AG08396 (cell line): Measurements from ENCODE around the gene CHAF1A.
A peak's percentile ranks its signal among the peaks of the same experiment; 100 is the strongest.

Source experiments
- DNase-seq: peaks from one replicate; pipeline ENCODE4 v3.0.0; 2012; ENCODE audit warnings: low spot score, mixed read lengths

CHAF1A gene

DNA sequence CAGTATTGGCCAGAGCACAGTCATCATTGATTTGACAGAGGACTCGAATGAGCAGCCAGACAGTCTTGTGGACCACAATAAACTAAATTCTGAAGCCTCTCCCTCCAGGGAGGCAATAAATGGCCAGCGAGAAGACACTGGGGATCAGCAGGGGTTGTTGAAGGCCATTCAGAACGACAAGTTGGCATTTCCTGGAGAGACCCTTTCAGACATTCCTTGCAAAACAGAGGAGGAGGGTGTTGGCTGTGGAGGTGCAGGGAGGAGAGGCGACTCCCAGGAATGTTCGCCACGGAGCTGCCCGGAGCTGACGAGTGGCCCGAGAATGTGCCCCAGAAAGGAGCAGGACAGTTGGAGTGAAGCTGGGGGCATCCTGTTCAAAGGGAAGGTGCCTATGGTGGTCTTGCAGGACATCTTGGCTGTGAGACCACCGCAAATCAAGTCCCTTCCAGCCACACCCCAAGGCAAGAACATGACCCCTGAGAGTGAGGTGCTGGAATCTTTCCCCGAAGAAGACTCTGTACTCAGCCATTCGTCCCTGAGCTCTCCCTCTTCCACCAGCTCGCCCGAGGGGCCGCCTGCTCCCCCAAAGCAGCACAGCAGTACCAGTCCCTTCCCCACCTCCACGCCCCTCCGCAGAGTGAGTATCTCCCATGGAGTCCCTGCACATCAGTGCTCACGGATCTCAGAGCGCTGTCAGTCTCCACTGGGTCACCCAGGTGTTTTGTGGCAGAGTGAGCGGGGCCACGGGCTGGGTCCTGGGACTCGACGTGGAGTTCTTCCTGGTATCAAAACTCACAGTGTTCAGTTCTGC is 6.9 kb downstream of the CHAF1A start:
- DNase-seq: no peak

DNA sequence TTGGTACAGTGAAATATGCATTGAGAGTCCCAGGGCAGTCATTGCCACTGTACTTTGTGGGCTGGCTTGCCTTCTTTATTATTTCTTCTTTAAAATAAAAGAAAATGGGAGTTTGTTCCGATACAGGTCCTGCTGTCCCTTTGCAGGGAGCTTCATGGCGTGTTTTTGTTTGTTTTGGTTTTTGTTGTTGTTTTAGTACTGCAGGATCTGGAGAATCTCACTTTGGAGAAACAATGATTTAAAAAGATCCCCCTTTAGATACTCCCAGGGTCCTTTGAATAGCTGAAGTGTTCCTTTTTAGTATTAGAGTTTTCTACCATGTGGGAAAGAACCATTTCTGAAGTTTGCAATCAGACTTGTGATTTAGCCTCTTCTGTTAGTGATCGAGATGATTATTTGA is 11.1 kb downstream of the CHAF1A start:
- no peak for DNase-seq

DNA sequence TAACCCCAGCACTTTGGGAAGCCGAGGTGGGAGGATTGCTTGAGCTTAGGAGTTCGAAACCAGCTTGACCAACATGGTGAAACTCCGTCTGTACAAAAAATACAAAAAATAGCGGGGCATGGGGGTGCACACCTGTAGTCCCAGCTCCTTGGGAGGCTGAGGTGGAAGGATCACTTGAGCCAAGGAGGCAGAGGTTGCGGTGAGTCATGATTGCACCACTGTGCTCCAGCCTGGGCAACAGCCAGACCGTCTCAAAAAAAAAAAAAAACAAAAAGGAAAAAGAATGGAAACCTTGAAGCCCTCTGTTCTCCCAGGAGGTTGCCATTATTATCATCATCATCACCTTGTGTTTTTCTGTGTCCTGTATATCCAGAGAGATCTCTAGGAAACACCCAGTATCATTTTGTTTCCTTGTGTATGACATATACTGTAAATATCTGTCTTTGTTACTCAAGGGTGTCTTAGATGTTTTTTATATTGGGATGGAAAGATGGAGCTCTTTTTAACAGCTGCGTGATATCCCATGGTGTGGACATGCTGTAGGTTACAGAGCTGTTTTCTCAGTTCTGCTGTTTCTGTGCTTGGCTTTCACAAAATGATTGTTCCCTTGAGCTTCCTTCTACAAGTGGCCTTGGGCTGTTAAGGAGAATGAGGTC is 11.8 kb downstream of the CHAF1A start:
- DNase-seq: no peak

DNA sequence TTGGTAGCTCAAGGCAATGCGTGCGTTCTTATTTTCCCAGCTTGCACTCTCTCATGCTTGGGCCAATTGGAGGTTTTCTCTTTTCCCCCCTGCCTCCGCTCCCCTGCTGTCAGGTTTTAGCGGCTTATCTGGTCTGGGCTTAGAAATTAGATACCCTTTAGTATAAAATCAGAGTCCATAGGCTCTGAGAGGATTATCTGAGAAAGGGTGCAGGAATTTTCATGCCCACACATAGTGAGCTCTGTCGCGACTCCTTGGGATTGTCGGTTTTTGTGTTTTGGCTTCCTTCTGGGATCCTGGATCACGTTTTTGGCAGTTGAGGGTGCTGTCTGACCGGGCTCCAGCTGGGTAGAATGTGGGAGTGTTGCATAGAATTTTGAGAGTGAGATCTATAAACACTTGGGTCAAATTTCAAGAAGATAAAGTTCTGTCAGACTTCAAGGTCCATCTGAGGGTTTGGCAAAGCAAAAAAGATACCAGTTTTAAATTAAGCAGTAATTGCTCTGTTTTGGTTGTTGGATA is 12.4 kb downstream of the CHAF1A start:
- peak; percentile 51 for DNase-seq

DNA sequence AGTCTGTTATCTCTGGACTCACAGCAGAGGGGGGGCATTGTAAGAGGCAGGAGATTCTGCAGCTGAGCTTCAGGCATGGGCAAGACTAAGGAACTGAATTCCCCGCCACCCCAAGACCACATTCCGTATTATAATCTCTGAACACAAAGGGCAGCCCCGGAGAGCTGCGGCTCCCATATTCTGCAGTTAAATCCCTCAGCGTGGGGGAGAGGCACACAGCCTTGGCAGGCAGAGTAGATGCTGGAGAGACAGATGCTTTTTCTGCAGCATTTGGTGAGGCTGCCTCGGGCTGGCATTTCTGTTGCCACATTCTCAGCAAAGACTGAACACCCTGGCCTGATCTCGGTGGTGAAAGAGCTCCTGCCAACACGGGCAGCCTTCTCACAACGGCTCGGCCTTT is 12.9 kb downstream of the CHAF1A start:
- DNase-seq: no peak

DNA sequence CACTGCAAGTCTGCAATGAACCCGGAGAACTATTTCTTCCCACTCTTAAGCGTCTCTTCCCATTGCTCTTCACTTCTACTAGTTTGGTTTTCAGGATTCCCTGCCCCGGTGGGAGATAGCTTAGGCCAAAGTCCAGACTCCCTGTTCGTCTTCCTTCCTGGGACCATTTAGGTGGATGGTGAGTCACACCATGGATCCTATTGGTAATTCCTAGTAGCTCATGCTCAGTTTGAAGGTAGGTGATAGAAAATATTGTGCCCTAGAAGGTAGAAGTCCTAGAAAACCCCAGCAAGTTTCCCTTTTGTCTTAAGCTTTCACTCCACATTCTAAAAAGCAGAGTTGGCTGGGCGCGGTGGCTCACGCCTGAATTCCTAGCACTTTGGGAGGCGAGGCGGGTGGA is 13.8 kb downstream of the CHAF1A start:
- DNase-seq: no peak

DNA sequence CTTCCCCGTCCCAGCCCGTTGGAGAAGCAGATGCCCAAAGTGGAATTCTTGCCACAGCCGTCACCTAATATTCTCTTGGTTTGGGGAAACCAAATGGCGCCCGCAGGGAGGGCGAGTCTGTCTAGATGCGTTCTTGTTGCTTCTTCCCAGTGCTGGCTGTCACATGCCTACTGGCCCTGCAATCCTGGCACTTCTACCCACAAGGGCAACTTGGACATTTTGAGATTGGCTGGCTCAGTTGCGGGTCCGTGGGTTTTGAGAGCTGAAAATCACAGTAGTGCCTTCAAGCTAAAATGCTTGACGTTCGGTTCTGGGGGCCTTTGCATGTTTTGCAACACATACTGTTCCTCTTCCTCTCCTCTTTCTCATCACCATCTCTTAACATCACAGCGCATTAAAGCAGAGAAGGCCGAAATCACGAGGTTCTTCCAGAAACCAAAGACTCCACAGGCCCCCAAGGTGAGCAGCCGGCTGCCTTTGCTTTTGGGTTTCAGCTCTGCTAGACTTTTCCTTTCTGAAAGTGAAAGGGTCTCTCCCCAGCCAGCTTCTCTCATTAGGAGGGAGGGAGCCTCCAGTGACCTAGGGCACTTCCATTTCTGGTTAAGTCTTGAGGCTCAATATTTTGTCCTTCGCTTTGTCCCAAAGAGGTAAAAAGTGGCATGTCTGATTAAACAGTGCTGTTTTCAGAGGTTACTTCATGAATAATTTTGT is 21.1 kb downstream of the CHAF1A start:
- DNase-seq: no peak

DNA sequence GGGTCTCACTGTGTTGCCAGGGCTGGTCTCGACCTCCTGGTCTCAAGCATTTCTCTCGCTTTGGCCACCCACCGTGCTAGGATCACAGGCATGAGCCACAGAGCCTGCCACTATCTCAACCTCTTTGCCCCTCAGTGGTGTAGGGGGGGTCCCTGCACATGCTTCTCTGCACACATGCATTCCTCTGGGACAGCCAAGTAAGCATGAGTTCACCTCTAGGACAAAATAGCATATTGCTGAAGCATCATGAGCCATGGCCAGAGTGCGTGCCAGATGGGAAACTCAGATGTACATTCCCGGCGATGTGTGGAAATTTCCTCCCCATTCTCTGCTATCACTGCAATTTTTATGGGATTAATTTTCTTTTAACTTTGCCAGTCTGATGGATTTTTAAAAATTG is 23.1 kb downstream of the CHAF1A start:
- peak; percentile 79 for DNase-seq

DNA sequence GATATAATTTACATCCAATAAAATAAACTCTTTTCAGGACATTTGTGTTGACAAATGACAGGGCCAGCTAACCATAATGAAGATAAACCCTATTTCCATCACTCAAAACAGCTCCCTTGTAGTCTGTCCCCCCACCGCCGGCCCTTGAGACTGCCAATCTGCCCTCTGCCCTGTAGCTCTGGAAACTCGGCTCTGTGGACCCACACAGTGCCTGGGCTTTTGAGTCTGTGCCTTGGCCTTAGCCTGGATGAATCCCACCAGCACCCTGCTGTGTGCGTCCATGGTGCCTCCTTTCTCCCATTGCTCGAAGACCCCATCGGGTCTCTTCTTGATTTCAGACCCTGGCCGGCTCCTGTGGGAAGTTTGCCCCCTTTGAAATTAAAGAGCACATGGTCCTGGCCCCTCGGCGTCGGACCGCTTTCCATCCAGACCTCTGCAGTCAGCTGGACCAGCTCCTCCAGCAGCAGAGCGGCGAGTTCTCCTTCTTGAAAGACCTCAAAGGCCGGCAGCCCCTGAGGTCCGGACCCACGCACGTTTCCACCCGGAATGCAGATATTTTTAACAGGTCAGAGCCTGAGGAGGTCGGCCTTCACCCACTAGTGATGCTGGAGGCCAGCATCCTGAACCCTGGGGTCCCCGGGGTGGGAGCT is 26.0 kb downstream of the CHAF1A start:
- DNase-seq: no peak

DNA sequence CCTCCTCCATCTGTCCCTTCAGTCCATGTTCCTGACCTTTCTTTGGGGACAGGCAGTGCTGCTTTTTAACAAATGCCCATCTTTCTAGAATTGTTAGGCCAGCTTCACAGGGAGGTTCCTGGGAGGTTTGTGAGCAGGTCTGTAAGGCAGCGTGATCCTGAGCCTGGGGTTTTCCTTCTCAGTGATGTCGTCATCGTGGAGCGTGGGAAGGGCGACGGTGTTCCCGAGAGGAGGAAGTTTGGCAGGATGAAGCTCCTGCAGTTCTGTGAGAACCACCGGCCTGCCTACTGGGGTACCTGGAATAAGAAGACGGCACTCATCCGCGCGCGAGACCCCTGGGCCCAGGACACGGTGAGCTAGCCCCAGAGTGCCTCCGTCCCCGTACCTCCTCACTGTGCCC is 26.8 kb downstream of the CHAF1A start:
- no peak for DNase-seq

DNA sequence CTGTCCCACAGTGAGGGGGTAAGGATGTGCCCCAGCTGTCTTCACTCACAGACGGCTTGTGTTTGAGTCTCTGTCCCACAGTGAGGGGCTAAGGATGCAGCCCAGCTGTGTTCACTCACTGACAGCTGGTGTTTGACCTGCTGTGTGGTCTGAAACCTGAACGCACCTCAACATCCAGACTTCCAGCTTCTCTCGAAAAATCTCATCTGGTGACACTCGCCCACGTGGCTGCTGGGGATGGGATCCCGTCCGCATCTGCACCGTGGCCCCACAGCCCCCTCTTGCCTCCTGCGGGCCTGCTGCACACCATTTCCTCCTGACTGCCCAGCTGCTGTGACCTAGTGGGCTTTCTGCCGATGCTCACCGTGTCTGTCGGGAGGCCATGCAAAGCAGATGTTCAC is 27.3 kb downstream of the CHAF1A start:
- no peak for DNase-seq

DNA sequence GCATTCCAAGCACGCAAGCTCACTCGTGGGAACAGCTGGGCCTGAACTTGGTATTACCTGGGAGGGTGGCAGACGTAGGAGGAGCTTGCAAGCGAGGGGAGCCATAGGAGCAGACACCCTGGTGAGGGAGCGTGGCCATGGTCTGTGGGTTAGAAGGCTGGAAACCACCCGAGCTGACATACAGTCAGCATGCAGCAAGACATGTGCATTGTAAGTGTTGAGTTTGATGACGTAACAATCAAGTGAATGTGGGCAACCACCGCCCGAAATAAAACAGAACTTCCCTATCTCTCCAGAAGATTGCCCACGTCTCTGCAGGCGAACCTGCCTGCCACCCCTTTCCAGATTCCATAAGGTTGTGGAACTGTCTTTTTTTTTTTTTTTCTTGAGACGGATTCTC is 28.3 kb downstream of the CHAF1A start:
- DNase-seq: no peak

DNA sequence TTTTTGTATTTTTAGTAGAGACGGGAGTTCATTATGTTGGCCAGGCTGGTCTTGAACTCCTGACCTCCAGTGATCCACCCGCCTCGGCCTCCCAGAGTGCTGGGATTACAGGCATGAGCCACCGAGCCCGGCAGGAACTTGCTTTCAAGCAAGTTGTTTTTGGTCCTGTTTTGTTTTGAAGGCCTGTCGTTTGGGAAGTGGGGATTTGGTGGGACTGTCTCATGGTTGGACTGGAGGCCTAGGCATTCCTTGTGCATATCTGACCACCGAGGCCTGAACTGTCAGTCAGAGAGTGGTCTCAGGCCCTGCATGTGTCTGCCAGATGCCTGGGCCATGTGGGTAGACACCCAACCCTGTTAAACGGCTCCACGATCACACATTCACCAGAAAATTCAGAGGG is 28.9 kb downstream of the CHAF1A start:
- DNase-seq: no peak

DNA sequence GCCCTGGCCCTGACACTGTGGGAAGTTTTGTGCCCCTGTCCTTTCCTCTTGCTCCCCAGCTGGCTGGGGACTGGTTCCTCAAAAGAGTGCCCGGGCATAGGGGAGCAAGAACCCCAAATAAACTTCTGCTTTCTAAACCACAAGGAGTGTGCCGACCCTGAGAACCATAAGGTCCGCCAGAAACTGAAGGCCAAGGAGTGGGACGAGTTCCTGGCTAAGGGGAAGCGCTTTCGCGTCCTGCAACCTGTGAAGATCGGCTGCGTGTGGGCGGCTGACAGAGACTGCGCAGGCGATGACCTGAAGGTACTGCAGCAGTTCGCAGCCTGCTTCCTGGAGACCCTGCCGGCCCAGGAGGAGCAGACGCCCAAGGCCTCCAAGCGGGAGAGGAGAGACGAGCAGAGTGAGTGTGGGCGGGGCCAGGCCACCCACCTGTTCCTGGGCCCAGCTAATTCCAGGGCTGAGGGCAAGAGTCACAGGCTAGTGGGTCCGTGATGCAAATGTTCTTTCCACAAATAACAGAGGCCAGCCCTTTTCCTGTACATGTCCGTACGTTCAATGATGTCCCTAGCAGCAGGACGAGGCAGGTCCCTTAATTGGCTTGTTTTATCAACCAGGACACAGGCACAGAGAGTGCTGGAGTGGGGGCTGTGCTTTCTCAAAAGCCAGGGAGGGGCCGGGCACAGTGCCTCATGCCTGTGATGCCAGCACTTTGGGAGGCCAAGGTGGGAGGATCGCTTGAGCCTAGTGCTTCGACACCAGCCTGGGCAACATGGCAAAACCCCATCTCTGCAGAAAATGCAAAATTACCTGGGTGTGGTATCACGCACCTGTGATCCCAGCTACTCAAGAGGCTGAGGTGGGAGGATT is 29.6 kb downstream of the CHAF1A start:
- no peak for DNase-seq

DNA sequence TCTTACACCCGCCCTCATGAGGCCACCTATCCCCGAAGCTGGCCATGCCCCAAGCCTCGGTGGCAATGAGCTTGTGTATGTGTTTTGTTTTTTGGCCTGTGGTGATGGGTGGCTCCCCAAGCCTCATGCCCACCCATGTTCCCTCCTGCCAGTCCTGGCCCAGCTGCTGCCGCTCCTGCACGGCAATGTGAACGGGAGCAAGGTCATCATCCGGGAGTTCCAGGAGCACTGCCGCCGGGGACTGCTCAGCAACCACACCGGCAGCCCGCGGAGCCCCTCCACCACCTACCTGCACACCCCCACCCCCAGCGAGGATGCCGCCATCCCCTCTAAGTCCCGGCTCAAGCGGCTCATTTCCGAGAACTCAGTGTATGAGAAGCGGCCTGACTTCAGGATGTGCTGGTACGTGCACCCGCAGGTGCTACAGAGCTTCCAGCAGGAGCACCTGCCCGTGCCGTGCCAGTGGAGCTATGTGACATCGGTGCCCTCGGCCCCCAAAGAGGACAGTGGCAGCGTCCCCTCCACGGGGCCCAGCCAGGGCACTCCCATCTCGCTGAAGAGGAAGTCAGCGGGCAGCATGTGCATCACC is 30.6 kb downstream of the CHAF1A start:
- DNase-seq: no peak

DNA sequence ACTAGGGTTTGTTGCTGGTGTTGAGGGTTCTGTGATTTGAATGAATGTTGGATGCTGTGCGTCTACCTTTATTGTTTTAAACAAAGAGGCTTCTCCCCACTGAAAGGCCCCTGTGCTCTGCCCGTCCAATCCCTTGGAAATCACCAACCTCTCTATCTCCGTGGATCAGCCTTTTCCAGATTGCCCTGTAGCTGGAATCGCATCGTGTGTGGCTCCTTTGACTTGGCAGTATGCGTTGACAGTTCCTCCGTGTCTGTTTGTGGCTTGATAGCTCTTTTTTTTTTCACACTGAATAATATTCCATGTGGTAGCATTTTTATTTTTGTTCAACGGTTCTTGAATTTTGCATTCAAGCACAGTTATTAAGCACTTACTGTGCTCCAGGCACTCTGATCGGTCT is 32.0 kb downstream of the CHAF1A start:
- no peak for DNase-seq

DNA sequence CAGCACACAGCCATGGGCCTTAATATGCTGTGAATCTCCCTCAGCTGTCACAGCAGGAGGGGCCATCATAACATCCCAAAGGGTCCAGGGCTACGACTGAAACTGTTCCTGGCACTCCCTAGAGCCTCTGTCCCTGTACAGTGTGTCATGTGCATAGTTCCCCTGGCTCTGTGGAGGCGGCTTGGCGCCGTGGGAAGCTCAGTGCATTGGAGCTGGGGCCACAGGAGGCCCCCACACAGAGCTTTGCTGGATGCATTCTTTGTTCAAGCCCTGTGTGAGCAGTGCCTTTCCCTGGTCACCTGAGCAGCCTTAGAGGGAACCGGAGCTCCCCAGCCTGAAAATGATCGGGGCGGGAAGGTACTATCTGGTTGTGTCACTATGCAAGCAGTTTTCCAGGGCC is 33.8 kb downstream of the CHAF1A start:
- peak; percentile 4 for DNase-seq

DNA sequence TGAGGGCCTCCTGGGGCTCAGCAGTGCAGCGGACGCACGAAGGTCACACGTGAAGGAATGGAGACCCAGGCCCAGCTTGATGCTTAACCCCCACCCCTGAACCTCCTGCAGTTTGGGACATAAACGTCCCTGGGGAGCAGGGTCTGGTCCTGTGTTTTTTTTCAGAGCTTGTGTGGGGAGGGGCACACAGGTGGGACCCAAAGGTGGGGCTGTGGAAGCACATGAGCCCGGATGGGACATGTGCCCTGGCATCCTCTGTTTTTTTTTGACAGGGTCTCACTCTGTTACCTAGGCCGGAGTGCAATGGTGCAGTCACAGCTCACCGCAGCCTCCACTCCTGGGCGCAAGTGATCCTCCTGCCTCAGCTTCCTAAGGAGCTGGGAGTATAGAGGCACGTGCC is 34.7 kb downstream of the CHAF1A start:
- DNase-seq: no peak

DNA sequence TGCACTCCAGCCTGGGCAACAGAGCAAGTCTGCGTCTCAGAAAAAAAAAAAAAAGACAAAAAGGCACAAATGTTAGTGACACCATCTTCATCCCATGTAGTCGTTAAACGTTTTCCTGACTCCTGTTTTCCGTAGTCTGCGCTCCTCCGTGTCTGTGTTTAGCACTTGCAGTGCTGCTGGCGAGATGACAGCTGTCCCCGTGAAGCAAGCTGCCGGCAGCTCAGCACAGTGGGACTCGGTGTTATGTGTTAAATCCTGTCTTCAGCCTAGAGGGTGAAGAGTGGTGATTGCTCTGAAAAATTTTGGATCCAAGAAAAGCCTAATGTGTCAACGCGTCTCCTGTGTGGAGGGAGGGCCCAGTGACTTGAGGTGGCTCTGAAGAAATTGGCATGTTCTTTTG is 36.8 kb downstream of the CHAF1A start:
- DNase-seq: no peak

DNA sequence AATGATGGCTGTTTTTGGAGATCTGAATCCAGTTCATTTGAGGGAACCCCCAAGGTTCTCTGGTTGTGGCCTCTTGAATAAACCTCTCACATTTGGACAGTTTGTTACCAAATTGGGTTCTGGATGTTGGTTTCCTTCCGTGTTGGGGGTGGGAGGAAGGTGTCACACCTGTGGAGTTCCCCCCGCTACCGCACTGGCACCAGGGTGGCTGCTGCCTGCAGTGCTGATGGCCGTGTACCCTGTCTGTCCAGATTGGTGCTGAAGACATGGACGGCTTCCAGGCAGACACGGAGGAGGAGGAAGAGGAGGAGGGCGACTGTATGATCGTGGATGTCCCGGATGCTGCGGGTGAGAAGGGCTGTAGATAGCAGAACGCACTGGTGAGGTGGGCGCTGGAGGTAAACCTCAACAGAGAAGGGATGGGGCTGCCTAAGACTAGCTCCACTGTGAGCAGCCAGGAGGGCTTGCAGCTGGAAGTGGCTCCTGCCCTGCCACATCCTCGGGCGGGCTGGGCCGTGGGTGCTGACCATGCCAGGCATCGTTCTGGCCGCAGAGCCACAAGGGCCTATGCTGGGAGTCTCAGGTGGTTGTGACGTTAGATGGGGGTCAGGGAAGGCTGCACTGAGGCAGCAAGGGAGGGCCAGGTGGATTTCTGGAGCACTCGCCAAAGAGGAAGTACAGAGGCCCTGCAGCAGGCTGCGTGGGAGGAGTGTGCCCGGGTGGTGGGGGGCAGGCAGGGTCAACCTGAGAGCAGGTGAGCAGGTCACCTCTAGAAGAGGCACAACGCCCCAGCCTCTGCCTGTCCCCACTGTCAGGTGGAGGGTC is 39.8 kb downstream of the CHAF1A start:
- DNase-seq: no peak
